ENCODE results near the gene PHB1. TPM values are rescaled to one million over a fixed set of nuclear protein-coding genes. Genes with fewer than 3 reads are reported as not detected.
"Not testable (repeated sequence)": the region's sequence is repeated elsewhere in the genome, so short reads cannot be mapped to it uniquely, and the experiment has no call there.

The PHB1 gene
- total RNA-seq, 1 experiment from 2014 or later: 641 TPM

GRCh38 chr17:49365667-49366066 lies 49.0 kb downstream of the PHB1 start:
- intact Hi-C loops (cut with micrococcal nuclease): loop anchor here (1.0 kb wide), 1 partner anchor 30 kb away; no protein-coding TSS in a partner anchor
- Histone ChIP-seq H3K36me3 (ENCODE audit: low read depth, low read length) (no peaks in the 10 kb centered on the region), H2AFZ (ENCODE audit: low read length) (no peak overlapping the region), H3K79me2 (ENCODE audit: low read length) (peaks cover 9% of the 10 kb centered on the region), H3K27me3 (ENCODE audit: low read length) (no peaks in the 10 kb centered on the region), H3K4me1 (ENCODE audit: insufficient read depth, low read length) (peaks cover 10% of the 10 kb centered on the region), H3K9me2 (replicated peaks; ENCODE audit: low read length) (no peaks in the 10 kb centered on the region), H3K4me3 (ENCODE audit: low read length) (no peak overlapping the region), H3K9ac (ENCODE audit: low read length) (no peak overlapping the region), H3K9me3 (ENCODE audit: low read length) (no peaks in the 10 kb centered on the region), H4K20me1 (ENCODE audit: low read length) (0 out of 2 replicates have a peak, but pooled peaks cover 2% of the 10 kb centered on the region), H3K27ac (ENCODE audit: low read length) (no peak overlapping the region), H3K4me2 (ENCODE audit: low read length) (no peak overlapping the region), H3F3A (ENCODE audit: low read length, unreplicated experiment) (no peaks in the 10 kb centered on the region)
- POLR2A ChIA-PET (ENCODE audit: unreplicated experiment): interaction anchor here (0.6 kb wide), 1 partner anchor 20 kb away, joined by 4 read pairs; no protein-coding TSS in a partner anchor
- peak; percentile 57 for DNase-seq
- ATAC-seq: peak; percentile 13; the same call in 1 of the 2 replicates
- TF ChIP-seq EZH2phosphoT487 (IDR thresholded peaks at IDR 0.05; ENCODE audit: borderline replicate concordance, low read length) (no peak), CTCF (conservative IDR thresholded peaks at IDR 0.05; ENCODE audit: low read depth, low read length) (peak; percentile 53), EZH2 (IDR thresholded peaks at IDR 0.05; ENCODE audit: low read length, unreplicated experiment) (no peak)
- BruUV-seq (replicated peaks): no TSS peak
- CTCF ChIA-PET: interaction anchor here (0.6 kb wide), 1 partner anchor 9 kb away, joined by 11 read pairs; no protein-coding TSS in a partner anchor

- H3K27ac ChIP-seq (ENCODE audit: low read length); BruUV-seq (replicated peaks); CTCF ChIA-PET; ATAC-seq; H4K20me1 ChIP-seq (ENCODE audit: low read length); H3K27me3 ChIP-seq (ENCODE audit: low read length); H3F3A ChIP-seq (ENCODE audit: low read length, unreplicated experiment); H3K9me3 ChIP-seq (ENCODE audit: low read length); H2AFZ ChIP-seq (ENCODE audit: low read length); H3K4me3 ChIP-seq (ENCODE audit: low read length); H3K36me3 ChIP-seq (ENCODE audit: low read depth, low read length); H3K4me2 ChIP-seq (ENCODE audit: low read length); H3K9ac ChIP-seq (ENCODE audit: low read length); H3K9me2 ChIP-seq (replicated peaks; ENCODE audit: low read length); DNase-seq: not testable (repeated sequence)
- Histone ChIP-seq H3K79me2 (ENCODE audit: low read length) (peaks cover 15% of the 10 kb centered on the region), H3K4me1 (ENCODE audit: insufficient read depth, low read length) (peaks cover 15% of the 10 kb centered on the region)
- POLR2A ChIA-PET (ENCODE audit: unreplicated experiment): interaction anchor here (0.6 kb wide), 1 partner anchor 20 kb away, joined by 4 read pairs; no protein-coding TSS in a partner anchor
- intact Hi-C loops (cut with micrococcal nuclease): loop anchor here (1.0 kb wide), 1 partner anchor 30 kb away; no protein-coding TSS in a partner anchor
These were observed 49.6 kb downstream of the PHB1 start for GRCh38 chr17:49365126-49365525.

GRCh38 chr17:49364119-49364518 lies 50.6 kb downstream of the PHB1 start:
- Histone ChIP-seq H3K4me1 (ENCODE audit: insufficient read depth, low read length) (peaks cover 25% of the 10 kb centered on the region), H3K79me2 (ENCODE audit: low read length) (peaks cover 25% of the 10 kb centered on the region), H3K27me3 (ENCODE audit: low read length) (no peaks in the 10 kb centered on the region), H3K4me2 (ENCODE audit: low read length) (no peak overlapping the region), H4K20me1 (ENCODE audit: low read length) (peaks cover 17% of the 10 kb centered on the region), H3K27ac (ENCODE audit: low read length) (no peak overlapping the region), H3K4me3 (ENCODE audit: low read length) (no peak overlapping the region), H3K9me2 (replicated peaks; ENCODE audit: low read length) (no peaks in the 10 kb centered on the region), H3K9me3 (ENCODE audit: low read length) (no peaks in the 10 kb centered on the region), H2AFZ (ENCODE audit: low read length) (no peak overlapping the region), H3K36me3 (ENCODE audit: low read depth, low read length) (no peaks in the 10 kb centered on the region), H3K9ac (ENCODE audit: low read length) (no peak overlapping the region), H3F3A (ENCODE audit: low read length, unreplicated experiment) (no peaks in the 10 kb centered on the region)
- no peak for ATAC-seq
- ChIA-PET CTCF (no interaction called here), POLR2A (ENCODE audit: unreplicated experiment) (no interaction called here)
- TF ChIP-seq EZH2phosphoT487 (IDR thresholded peaks at IDR 0.05; ENCODE audit: borderline replicate concordance, low read length): no peak
- TF ChIP-seq EZH2 (IDR thresholded peaks at IDR 0.05; ENCODE audit: low read length, unreplicated experiment): no peak
- no peak for TF ChIP-seq CTCF (conservative IDR thresholded peaks at IDR 0.05; ENCODE audit: low read depth, low read length)
- DNase-seq: no peak
- intact Hi-C loops (cut with micrococcal nuclease): no loop called here
- BruUV-seq (replicated peaks): no TSS peak
